ENCODE measurements around the gene CPM. TPM values are rescaled to one million over a fixed set of nuclear protein-coding genes. Genes with fewer than 3 reads are reported as not detected.

CPM gene
- total RNA-seq, 4 donors from 2014 or later = 11.7 to 45.4 (median 33.9) TPM

GRCh38 chr12:68888243-68888642 lies 44.7 kb downstream of the CPM start:
- DNase-seq = no peak
- H3K36me3 ChIP-seq = no peaks in the 10 kb centered on the region
- no peaks in the 10 kb centered on the region for H3K4me1 ChIP-seq
- H3K9me3 ChIP-seq = no peaks in the 10 kb centered on the region
- TF ChIP-seq CTCF (IDR thresholded peaks at IDR 0.05) (no peak), POLR2A (IDR thresholded peaks at IDR 0.05) (no peak)
- no peak overlapping the region for H3K4me3 ChIP-seq
- H3K27me3 ChIP-seq = no peaks in the 10 kb centered on the region
- no peak overlapping the region for H3K27ac ChIP-seq

DNA sequence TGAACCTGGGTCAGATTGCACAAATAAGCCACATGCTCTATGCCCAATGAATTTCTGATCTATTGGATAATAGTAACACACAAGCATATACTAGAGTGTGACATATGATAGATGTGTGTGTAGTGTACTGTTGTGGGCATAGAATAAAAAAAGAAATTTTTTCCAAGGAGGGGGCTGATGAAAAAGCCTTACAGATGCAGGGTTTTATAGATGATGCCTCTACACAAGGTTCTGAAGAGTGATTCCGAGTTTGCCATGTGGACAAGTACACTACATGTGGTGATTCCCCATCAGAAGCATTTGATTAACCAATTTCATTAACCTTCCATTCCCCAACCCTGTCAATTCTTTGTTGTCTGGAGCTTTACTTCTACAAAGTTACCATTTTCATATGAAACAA lies 45.3 kb downstream of the CPM start:
- Histone ChIP-seq H3K36me3 (no peaks in the 10 kb centered on the region), H3K27me3 (no peaks in the 10 kb centered on the region)
- DNase-seq = no peak

DNA sequence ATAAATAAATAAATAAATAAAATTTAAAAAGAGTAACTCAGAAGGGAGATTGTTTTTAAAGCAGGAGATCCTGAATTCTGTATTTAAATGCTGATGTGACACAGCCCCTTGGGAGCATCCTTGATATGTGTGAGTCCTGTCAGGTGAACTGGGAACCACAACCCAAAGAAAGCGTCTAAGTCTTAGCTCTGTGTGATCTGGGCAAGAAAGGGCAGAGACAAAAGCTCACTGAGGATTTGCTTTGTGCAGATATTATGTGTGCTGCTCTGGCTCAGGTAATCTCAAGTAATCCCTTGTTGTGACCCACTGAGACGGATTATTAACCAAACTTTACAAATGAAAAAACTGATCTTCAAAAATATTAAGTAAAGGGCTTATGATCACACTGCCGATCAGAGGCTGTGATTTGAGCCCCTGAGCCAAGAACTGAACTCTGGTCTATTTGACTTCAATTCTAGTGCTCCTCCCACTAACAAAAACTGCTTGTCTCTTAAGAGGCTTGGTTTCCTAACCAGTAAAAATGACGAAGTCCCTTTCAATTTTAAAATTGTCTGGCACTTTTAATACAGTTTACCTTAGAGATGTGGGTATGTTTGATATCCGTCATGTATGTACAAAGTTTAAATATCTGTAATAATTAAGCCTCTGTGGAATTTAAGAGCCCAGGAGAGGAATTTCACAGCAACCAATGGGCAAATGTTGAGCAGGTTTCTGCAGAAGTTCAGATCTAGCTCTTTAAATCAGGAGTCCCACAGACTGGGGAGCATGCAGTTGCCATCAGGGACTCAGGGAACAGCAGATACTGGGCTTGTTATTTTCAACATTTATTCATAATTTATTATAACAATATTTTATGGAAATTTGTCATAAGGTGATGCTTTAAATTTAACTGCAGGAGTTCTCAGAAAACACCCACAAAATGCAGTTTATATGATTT lies 46.1 kb downstream of the CPM start:
- H3K9me3 ChIP-seq = no peaks in the 10 kb centered on the region
- H3K4me1 ChIP-seq = no peaks in the 10 kb centered on the region
- no peaks in the 10 kb centered on the region for H3K27me3 ChIP-seq
- no peak for DNase-seq
- no peak overlapping the region for H3K4me3 ChIP-seq
- no peaks in the 10 kb centered on the region for H3K36me3 ChIP-seq
- H3K27ac ChIP-seq = no peak overlapping the region
- TF ChIP-seq POLR2A (IDR thresholded peaks at IDR 0.05) (no peak), CTCF (IDR thresholded peaks at IDR 0.05) (no peak)

More for the DNA sequence above, 45.3 kb downstream of the CPM start:
- no peak overlapping the region for H3K4me3 ChIP-seq
- TF ChIP-seq POLR2A (IDR thresholded peaks at IDR 0.05) = no peak
- no peak for TF ChIP-seq CTCF (IDR thresholded peaks at IDR 0.05)
- no peaks in the 10 kb centered on the region for H3K4me1 ChIP-seq
- H3K27ac ChIP-seq = no peak overlapping the region
- H3K9me3 ChIP-seq = no peaks in the 10 kb centered on the region

GRCh38 chr12:68885381-68885780 lies 47.6 kb downstream of the CPM start:
- Histone ChIP-seq H3K27ac (no peak overlapping the region), H3K27me3 (no peaks in the 10 kb centered on the region), H3K36me3 (no peaks in the 10 kb centered on the region), H3K4me3 (no peak overlapping the region), H3K9me3 (no peaks in the 10 kb centered on the region), H3K4me1 (no peaks in the 10 kb centered on the region)
- no peak for DNase-seq
- TF ChIP-seq POLR2A (IDR thresholded peaks at IDR 0.05) = no peak
- no peak for TF ChIP-seq CTCF (IDR thresholded peaks at IDR 0.05)

DNA sequence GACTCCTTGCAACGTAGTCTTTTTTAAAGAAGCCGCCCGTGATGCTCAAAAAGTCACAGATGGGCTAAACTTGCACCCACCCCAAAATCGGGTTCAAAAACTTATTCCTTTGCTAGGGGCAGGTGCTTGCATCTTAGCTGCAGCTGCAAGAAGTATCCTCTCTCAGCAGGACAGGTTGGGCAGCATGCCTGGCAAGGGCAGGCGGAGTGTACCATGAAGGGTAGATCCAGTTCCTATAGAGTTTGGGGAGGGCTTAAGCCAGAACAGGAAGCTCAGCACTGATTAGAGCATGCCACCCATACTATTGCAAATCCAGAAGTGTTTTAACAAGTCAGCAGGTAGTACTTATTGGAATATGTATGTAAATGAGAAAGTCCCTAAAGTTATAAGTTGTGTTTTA lies 48.7 kb downstream of the CPM start:
- Histone ChIP-seq H3K4me3 (no peak overlapping the region), H3K36me3 (no peaks in the 10 kb centered on the region), H3K27me3 (no peaks in the 10 kb centered on the region), H3K4me1 (no peaks in the 10 kb centered on the region), H3K27ac (no peak overlapping the region), H3K9me3 (no peaks in the 10 kb centered on the region)
- DNase-seq = no peak
- TF ChIP-seq POLR2A (IDR thresholded peaks at IDR 0.05) (no peak), CTCF (IDR thresholded peaks at IDR 0.05) (no peak)

All from Peyer's patch (tissue), 4 donors.